Activated B cell treated with CpG ODN at 0.5 μM for 24 hours (primary cell): ENCODE data around the gene CCDC51. TPM values are rescaled to one million over a fixed set of nuclear protein-coding genes. Genes with fewer than 3 reads are reported as not detected.

ENCODE experiments used
- ATAC-seq: fragments of 200-7000 bp; cut with Tn5 transposase; one replicate; pipeline ENCODE4 v1.10.0; 2021; ENCODE audit warnings: low read depth, mild to moderate bottlenecking, moderate library complexity
- CTCF ChIA-PET: fragments of 350-600 bp; sonication (Branson Sonifier 250); formaldehyde crosslinking; loops from one replicate; lab custom pipeline; 2021; ENCODE audit warnings: antibody characterized with exemption; lab: Charles Lee
- POLR2A ChIA-PET: fragments of 350-600 bp; sonication (Branson Sonifier 250); formaldehyde crosslinking; loops from one replicate; lab custom pipeline; 2021; ENCODE audit warnings: antibody characterized with exemption; lab: Charles Lee
- DNase-seq: peaks from one replicate; pipeline ENCODE4 v3.0.0; 2022
- H3K27ac Mint-ChIP-seq: one replicate; pipeline ENCODE4 v1.8.0; 2020; ENCODE audit warnings: mixed read lengths
- H3K27me3 Mint-ChIP-seq: one replicate; pipeline ENCODE4 v1.8.0; 2021; ENCODE audit warnings: mixed read lengths
- H3K36me3 Mint-ChIP-seq: one replicate; pipeline ENCODE4 v1.8.0; 2021; ENCODE audit warnings: low read depth, mixed read lengths
- H3K4me1 Mint-ChIP-seq: one replicate; pipeline ENCODE4 v1.8.0; 2021; ENCODE audit warnings: mixed read lengths
- H3K4me3 Mint-ChIP-seq: one replicate; pipeline ENCODE4 v1.8.0; 2020; ENCODE audit warnings: mild to moderate bottlenecking, mixed read lengths
- H3K9me3 Mint-ChIP-seq: one replicate; pipeline ENCODE4 v1.8.0; 2020; ENCODE audit warnings: mixed read lengths
- intact Hi-C: fragments of 100-400 bp; cut with micrococcal nuclease; formaldehyde crosslinking; loops from one replicate; pipeline ENCODE4 v1.15.1; 2024
- total RNA-seq: library from RNA; stranded (reverse); gene quantifications from 2 replicates; pipeline ENCODE4 v1.2.3, GENCODE V29; 2022
- TF ChIP-seq, protein P1 (sequence below): fragments of 200-600 bp; IDR thresholded peaks from one replicate; pipeline ENCODE4 v1.8.0; 2022; ENCODE audit warnings: antibody characterized with exemption, mild to moderate bottlenecking

Gene CCDC51
- total RNA-seq, 1 donor from 2014 or later: 8.7 TPM

DNA sequence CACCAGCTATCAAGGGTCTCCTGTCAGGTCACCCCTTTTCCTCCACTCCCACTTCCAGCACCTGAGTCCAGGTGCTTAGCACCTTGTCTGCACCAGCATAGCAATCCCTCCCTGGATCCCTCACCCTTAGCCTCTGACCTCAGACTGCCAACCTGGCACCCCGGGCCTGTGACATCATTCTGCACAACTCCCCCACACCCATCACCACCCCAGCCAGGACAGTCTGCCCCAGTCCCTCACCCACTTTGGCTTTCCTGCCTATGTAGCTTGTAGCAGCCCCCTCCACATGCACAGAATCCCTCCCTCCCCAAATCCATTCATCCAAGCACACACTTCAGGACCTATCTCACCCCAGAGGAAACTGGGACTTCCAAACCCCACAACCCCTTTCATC, 9.2 kb downstream of the CCDC51 start:
- Mint-ChIP-seq H3K4me3 (peak overlapping the region; percentile 82), H3K36me3 (peaks cover 25% of the 10 kb centered on the region), H3K27ac (no peak overlapping the region), H3K27me3 (peaks cover 9% of the 10 kb centered on the region), H3K9me3 (no peaks in the 10 kb centered on the region), H3K4me1 (peaks cover 5% of the 10 kb centered on the region)
- TF ChIP-seq, protein P1, sequence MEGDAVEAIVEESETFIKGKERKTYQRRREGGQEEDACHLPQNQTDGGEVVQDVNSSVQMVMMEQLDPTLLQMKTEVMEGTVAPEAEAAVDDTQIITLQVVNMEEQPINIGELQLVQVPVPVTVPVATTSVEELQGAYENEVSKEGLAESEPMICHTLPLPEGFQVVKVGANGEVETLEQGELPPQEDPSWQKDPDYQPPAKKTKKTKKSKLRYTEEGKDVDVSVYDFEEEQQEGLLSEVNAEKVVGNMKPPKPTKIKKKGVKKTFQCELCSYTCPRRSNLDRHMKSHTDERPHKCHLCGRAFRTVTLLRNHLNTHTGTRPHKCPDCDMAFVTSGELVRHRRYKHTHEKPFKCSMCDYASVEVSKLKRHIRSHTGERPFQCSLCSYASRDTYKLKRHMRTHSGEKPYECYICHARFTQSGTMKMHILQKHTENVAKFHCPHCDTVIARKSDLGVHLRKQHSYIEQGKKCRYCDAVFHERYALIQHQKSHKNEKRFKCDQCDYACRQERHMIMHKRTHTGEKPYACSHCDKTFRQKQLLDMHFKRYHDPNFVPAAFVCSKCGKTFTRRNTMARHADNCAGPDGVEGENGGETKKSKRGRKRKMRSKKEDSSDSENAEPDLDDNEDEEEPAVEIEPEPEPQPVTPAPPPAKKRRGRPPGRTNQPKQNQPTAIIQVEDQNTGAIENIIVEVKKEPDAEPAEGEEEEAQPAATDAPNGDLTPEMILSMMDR: no peak
- DNase-seq (no peak), ATAC-seq (no peak)
- ChIA-PET CTCF (interaction anchor here (11.5 kb wide), 1 partner anchor 30 kb away, joined by 206 read pairs; no protein-coding TSS in a partner anchor), POLR2A (interaction anchor here (0.6 kb wide), 1 partner anchor 41 kb away, joined by 3 read pairs; no protein-coding TSS in a partner anchor)
- intact Hi-C loops: no loop called here

DNA sequence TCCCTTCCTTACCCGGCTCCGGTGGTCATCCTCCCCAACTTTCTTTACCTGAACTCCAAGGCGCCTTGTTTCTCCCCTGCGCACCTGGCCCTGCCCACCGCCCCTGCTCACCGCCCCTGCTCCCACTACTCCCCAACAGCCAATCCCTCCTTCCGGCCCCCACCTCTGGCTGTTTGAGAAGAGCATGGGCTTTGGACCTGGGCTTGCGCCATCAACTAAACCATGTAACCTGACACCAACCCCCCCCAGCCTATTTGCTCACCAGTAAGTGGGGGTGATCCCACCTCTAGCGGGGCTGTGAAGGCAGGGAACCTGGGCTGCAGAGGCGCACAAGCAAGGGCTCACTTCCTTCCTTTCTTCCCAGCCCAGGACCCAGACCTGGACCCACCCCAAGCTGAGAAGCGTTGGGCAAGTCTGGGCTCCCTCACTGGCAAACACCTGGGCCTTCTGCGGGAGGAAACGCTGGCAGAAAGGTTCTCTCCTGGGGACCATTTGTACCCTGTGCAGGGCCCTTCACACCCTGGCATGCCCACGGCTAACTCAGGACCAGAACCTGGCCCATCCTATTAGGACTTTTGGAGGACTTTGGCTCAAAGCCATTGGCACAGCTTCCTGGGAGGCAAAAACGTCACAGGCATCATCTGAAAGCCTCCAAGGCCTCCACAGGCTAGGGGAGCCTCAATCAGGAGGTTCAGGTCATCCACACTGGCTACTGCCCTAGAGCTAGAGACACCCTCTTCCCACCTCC, 9.8 kb downstream of the CCDC51 start, which contains the start of gene PLXNB1:
PLXNB1 (minus strand) TSS at position 127 of the 748 bp plus-strand sequence. CDS start 5,475 bp downstream, outside the sequence.
- no peak for DNase-seq
- peak within 1 kb of the TSS; percentile 61 for H3K27ac Mint-ChIP-seq
- H3K4me1 Mint-ChIP-seq: peaks cover 5% of the 10 kb centered on the region
- peaks cover 23% of the 10 kb centered on the region for H3K36me3 Mint-ChIP-seq
- ChIA-PET CTCF (interaction anchor here (11.5 kb wide), 1 partner anchor 29 kb away, joined by 206 read pairs; no protein-coding TSS in a partner anchor), POLR2A (no interaction called here)
- TF ChIP-seq, protein P1: no peak
- H3K27me3 Mint-ChIP-seq: peaks cover 9% of the 10 kb centered on the region
- H3K9me3 Mint-ChIP-seq: no peaks in the 10 kb centered on the region
- H3K4me3 Mint-ChIP-seq: peak within 1 kb of the TSS; percentile 82
- ATAC-seq: peak; percentile 25
- intact Hi-C loops: no loop called here

DNA sequence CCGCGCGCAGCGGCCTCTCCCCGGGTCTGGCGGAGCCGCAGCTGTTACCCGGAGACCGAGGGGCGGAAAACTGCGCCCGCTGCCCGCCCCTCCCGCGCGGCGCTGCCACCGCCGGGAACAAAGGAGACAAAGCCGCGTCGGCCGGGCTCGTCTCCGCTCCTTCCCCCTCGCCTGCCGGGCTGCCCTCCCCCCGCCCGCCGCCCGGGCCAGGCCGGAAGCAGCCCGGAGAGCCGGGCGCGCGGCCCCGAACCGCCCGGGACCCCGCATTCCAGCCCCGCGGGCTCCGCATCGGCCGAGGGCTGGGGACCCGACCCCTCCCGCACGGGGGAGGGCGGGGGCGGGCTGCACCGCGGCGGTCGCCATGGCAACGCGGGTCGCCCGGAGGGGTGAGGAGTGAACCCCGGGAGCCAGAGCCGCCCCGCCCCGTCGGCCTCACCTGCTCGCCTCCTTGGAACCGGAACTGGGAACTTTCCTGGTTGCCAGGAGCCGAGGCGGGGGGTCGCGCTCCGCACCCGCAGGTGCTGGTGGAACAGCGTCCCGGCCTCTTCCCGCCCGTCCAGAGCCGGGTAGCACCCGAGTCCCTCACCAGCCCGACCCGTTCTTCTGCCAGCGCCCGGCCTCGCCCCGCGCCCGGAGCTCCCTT, 10.5 kb downstream of the CCDC51 start:
- ChIA-PET CTCF (interaction anchor here (11.5 kb wide), 1 partner anchor 28 kb away, joined by 206 read pairs; no protein-coding TSS in a partner anchor), POLR2A (no interaction called here)
- ATAC-seq (peak; percentile 76), DNase-seq (peak; percentile 51)
- Mint-ChIP-seq H3K4me3 (peak overlapping the region; percentile 82), H3K27me3 (peaks cover 9% of the 10 kb centered on the region), H3K36me3 (peaks cover 22% of the 10 kb centered on the region), H3K4me1 (peaks cover 5% of the 10 kb centered on the region), H3K9me3 (no peaks in the 10 kb centered on the region), H3K27ac (peak overlapping the region; percentile 61)
- intact Hi-C loops: no loop called here
- TF ChIP-seq, protein P1: no peak

DNA sequence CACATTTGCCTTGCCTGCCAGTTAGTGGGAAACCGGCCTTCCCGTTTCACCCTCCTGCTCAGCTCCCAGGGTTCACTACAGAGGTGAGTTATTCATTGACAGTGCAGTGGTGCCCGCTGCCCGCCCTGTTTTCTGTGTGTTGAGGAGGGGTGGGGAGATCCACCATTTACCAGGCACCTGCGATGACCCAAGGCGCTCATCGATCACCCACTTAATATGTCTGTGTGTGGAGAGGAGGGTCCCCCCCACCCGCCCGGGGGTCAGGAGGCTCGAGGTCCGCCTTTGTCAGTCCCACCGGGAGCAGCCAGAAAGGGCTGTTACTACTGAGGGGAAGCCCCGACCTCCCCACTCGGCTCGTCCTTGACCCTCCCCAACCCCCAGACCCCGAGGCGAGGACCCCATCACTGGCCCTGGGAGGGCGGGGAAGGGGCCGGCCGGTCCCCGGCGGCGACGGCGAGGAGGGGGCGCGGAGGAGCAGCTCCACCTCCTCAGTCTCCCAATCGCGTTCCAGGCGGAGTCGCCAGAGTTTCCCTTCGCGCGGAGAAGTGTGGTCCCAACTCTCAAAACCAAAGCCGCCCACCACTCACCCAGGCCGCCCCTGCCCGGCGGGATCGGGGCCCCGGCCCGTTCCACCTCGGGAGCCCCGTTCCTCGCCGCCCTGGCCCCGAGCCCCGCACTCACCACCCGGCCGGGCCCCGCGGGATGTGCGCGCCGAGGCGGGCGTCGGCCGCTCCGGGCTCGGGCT, 11.2 kb downstream of the CCDC51 start:
- TF ChIP-seq, protein P1: no peak
- Mint-ChIP-seq H3K27ac (no peak overlapping the region), H3K36me3 (peaks cover 15% of the 10 kb centered on the region), H3K4me3 (peak overlapping the region; percentile 15), H3K4me1 (peaks cover 5% of the 10 kb centered on the region), H3K27me3 (peaks cover 9% of the 10 kb centered on the region), H3K9me3 (no peaks in the 10 kb centered on the region)
- intact Hi-C loops: no loop called here
- ChIA-PET POLR2A (interaction anchor here (0.6 kb wide), 1 partner anchor 28 kb away, joined by 3 read pairs; no protein-coding TSS in a partner anchor), CTCF (no interaction called here)
- DNase-seq (no peak), ATAC-seq (peak; percentile 60)
